ENCODE results near the gene ARHGAP20. TPM values are rescaled to one million over a fixed set of nuclear protein-coding genes. Genes with fewer than 3 reads are reported as not detected.

ARHGAP20 gene
- total and polyA plus RNA-seq, 9 of the 15 experiments (the other 6 are each of a cell fraction or from before 2014, with no cell fraction given): 0.07 TPM; not detected in 8

DNA sequence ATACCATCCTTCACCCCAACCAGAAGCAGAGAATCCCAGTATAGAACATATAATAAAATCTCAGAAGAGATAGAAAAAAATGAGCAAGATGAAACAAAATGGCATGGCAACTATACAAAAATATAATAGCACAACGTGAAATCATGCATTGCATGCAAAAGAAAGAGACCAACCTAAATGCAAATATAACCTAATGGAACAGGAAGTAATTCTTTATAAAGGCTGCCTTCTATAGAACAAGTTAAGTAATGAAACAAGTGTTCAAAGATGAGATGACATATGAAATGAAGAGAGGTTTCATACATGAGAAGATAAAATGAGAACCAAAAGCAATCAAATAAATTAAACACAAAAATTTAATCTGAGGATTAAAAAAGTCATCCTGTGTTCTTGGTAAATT, 18.5 kb upstream of the ARHGAP20 start:
- intact Hi-C loops (cut with micrococcal nuclease) (no loop called here), in situ Hi-C loops (cut with MboI) (no loop called here)
- CTCF ChIA-PET (ENCODE audit: low intra/inter-chr PET ratio): no interaction called here
- no peak overlapping the region for H3K9ac ChIP-seq (ENCODE audit: insufficient read depth in 1 of 2, low read depth in 2 of 2, low read length in 2 of 2)
- no peaks in the 10 kb centered on the region for H4K20me1 ChIP-seq (replicated peaks; ENCODE audit: control insufficient read depth, insufficient read depth, low read length)
- no peaks in the 10 kb centered on the region for H3K9me3 ChIP-seq (replicated peaks; ENCODE audit: control insufficient read depth, insufficient read depth, low read depth, low read length)
- no peak overlapping the region for H3K4me2 ChIP-seq (ENCODE audit: insufficient read depth, low read length)
- ATAC-seq (no peak), DNase-seq (ENCODE audit: extremely low read depth in 1 of 4, low spot score in 3 of 4) (no peak), FAIRE-seq (no peak)
- H3K9me1 ChIP-seq (ENCODE audit: control insufficient read depth, insufficient read depth, low read length): no peaks in the 10 kb centered on the region
- no TSS peak for BruUV-seq (replicated peaks)
- no peaks in the 10 kb centered on the region for H3K36me3 ChIP-seq (ENCODE audit: control insufficient read depth, insufficient read depth, low read length)
- no peaks in the 10 kb centered on the region for H3K4me1 ChIP-seq (replicated peaks in 1 of 2; ENCODE audit: control insufficient read depth in 2 of 2, insufficient read depth in 2 of 2, low read length in 2 of 2)
- H2AFZ ChIP-seq (ENCODE audit: low read depth, low read length): no peak overlapping the region
- H3K27ac ChIP-seq (ENCODE audit: extremely low read depth, low read depth, low read length): no peak overlapping the region
- no peaks in the 10 kb centered on the region for H3K27me3 ChIP-seq (ENCODE audit: control insufficient read depth in 2 of 2, insufficient read depth in 2 of 2, low read length in 2 of 2)
- POLR2A ChIA-PET: no interaction called here
- no peak overlapping the region for H3K4me3 ChIP-seq
- 0% methylated on average over 1 of the region's 1 CpG for WGBS (ENCODE audit: insufficient coverage, low coverage, missing lambda C conversion rate)
- H3K79me2 ChIP-seq (ENCODE audit: control insufficient read depth, insufficient read depth, low read length): no peaks in the 10 kb centered on the region
- TF ChIP-seq, protein P1, sequence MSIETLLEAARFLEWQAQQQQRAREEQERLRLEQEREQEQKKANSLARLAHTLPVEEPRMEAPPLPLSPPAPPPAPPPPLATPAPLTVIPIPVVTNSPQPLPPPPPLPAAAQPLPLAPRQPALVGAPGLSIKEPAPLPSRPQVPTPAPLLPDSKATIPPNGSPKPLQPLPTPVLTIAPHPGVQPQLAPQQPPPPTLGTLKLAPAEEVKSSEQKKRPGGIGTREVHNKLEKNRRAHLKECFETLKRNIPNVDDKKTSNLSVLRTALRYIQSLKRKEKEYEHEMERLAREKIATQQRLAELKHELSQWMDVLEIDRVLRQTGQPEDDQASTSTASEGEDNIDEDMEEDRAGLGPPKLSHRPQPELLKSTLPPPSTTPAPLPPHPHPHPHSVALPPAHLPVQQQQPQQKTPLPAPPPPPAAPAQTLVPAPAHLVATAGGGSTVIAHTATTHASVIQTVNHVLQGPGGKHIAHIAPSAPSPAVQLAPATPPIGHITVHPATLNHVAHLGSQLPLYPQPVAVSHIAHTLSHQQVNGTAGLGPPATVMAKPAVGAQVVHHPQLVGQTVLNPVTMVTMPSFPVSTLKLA (conservative IDR thresholded peaks at IDR 0.05): no peak
- TF ChIP-seq TCFL5 (CRISPR knock-in tag; conservative IDR thresholded peaks at IDR 0.05) (no peak), ZKSCAN8 (CRISPR knock-in tag; IDR thresholded peaks at IDR 0.05) (no peak), MAFF (IDR thresholded peaks at IDR 0.05; ENCODE audit: low read length) (no peak), CHAMP1 (IDR thresholded peaks at IDR 0.05) (no peak), MTA1 (IDR thresholded peaks at IDR 0.05; ENCODE audit: borderline replicate concordance) (no peak), RFX7 (CRISPR knock-in tag; IDR thresholded peaks at IDR 0.05) (no peak), NFIC (IDR thresholded peaks at IDR 0.05) (no peak), BCL6 (CRISPR knock-in tag; IDR thresholded peaks at IDR 0.05) (no peak)
- TF ChIP-seq, protein P2, sequence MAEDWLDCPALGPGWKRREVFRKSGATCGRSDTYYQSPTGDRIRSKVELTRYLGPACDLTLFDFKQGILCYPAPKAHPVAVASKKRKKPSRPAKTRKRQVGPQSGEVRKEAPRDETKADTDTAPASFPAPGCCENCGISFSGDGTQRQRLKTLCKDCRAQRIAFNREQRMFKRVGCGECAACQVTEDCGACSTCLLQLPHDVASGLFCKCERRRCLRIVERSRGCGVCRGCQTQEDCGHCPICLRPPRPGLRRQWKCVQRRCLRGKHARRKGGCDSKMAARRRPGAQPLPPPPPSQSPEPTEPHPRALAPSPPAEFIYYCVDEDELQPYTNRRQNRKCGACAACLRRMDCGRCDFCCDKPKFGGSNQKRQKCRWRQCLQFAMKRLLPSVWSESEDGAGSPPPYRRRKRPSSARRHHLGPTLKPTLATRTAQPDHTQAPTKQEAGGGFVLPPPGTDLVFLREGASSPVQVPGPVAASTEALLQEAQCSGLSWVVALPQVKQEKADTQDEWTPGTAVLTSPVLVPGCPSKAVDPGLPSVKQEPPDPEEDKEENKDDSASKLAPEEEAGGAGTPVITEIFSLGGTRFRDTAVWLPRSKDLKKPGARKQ (CRISPR knock-in tag; IDR thresholded peaks at IDR 0.05): no peak
